HFFc6 (cell line): ENCODE data around the gene CDH10. TPM values are rescaled to one million over a fixed set of nuclear protein-coding genes. Genes with fewer than 3 reads are reported as not detected.

Source experiments
- DNase-seq: peaks from one replicate; pipeline ENCODE4 v3.0.0-alpha.2; 2018
- H3K27ac Mint-ChIP-seq: 2 replicates; pipeline ENCODE4 v1.8.0; 2020; ENCODE audit warnings: mild to moderate bottlenecking, mixed read lengths
- H3K27me3 Mint-ChIP-seq: 2 replicates; pipeline ENCODE4 v1.8.0; 2021; ENCODE audit warnings: mild to moderate bottlenecking, moderate library complexity, mixed read lengths; ENCODE audit not compliant: insufficient read depth
- H3K36me3 Mint-ChIP-seq: 2 replicates; pipeline ENCODE4 v1.8.0; 2021; ENCODE audit warnings: low read depth, mixed read lengths
- H3K4me1 Mint-ChIP-seq: 2 replicates; pipeline ENCODE4 v1.8.0; 2020; ENCODE audit warnings: low read depth, mixed read lengths
- H3K4me3 Mint-ChIP-seq: 2 replicates; pipeline ENCODE4 v1.8.0; 2020; ENCODE audit warnings: mild to moderate bottlenecking, moderate library complexity, mixed read lengths
- H3K9me3 Mint-ChIP-seq: 2 replicates; pipeline ENCODE4 v1.8.0; 2020; ENCODE audit warnings: mild to moderate bottlenecking, mixed read lengths
- total RNA-seq, 6 experiments: library from RNA; stranded (reverse); fragmentation: NEBNext Ultra II Directional; extraction: Animal tissue kit (Norgen Biotek cat#: 25700); gene quantifications; 2 replicates in 1 of 6; 3 replicates in 5 of 6; pipeline ENCODE4 v1.2.3, GENCODE V29; 2021
- TF ChIP-seq, protein P1 (sequence below): fragments of 200-600 bp; sonication (generic); IDR thresholded peaks from 2 replicates; pipeline ENCODE4 v1.5.0; 2021; ENCODE audit warnings: antibody characterized with exemption, mild to moderate bottlenecking

Gene CDH10
- total RNA-seq, 6 experiments from 2014 or later = 0.10 to 0.71 (median 0.17) TPM

GRCh38 chr5:24497591-24498157 is 147.1 kb downstream of the CDH10 start:
- DNase-seq = no peak
- H3K27me3 Mint-ChIP-seq = no peaks in the 10 kb centered on the region; the same call in 1 of the 2 replicates
- no peaks in the 10 kb centered on the region for H3K4me1 Mint-ChIP-seq
- H3K27ac Mint-ChIP-seq = no peak overlapping the region
- H3K4me3 Mint-ChIP-seq = no peak overlapping the region
- H3K36me3 Mint-ChIP-seq = no peaks in the 10 kb centered on the region; the same call in 1 of the 2 replicates
- TF ChIP-seq, protein P1, sequence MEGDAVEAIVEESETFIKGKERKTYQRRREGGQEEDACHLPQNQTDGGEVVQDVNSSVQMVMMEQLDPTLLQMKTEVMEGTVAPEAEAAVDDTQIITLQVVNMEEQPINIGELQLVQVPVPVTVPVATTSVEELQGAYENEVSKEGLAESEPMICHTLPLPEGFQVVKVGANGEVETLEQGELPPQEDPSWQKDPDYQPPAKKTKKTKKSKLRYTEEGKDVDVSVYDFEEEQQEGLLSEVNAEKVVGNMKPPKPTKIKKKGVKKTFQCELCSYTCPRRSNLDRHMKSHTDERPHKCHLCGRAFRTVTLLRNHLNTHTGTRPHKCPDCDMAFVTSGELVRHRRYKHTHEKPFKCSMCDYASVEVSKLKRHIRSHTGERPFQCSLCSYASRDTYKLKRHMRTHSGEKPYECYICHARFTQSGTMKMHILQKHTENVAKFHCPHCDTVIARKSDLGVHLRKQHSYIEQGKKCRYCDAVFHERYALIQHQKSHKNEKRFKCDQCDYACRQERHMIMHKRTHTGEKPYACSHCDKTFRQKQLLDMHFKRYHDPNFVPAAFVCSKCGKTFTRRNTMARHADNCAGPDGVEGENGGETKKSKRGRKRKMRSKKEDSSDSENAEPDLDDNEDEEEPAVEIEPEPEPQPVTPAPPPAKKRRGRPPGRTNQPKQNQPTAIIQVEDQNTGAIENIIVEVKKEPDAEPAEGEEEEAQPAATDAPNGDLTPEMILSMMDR = no peak
- peaks cover 19% of the 10 kb centered on the region for H3K9me3 Mint-ChIP-seq

DNA sequence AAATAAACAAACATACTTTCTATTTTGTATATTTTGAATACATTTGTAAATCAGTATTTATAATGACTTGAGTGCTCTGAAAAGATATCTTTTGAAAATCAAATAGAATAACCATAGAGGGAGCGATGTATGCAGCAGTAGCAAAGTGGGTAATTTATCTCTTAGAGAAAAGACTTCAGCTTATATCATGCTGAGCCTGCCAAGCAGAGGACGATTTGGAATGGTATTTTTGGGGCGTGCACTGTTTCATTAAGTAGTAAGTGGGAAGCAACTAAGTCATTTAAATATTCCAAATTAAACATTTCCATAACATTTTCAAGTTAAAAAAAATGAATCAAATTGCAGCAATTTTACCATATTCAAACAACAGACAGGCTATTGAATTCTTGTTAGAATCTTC is 147.6 kb downstream of the CDH10 start:
- H3K4me1 Mint-ChIP-seq = no peaks in the 10 kb centered on the region
- H3K9me3 Mint-ChIP-seq = peaks cover 14% of the 10 kb centered on the region
- no peak overlapping the region for H3K4me3 Mint-ChIP-seq
- no peak for DNase-seq
- TF ChIP-seq, protein P1 = no peak
- H3K27ac Mint-ChIP-seq = no peak overlapping the region
- H3K27me3 Mint-ChIP-seq = no peaks in the 10 kb centered on the region; the same call in 1 of the 2 replicates
- H3K36me3 Mint-ChIP-seq = no peaks in the 10 kb centered on the region; the same call in 1 of the 2 replicates

- no peaks in the 10 kb centered on the region for H3K4me1 Mint-ChIP-seq
- H3K27ac Mint-ChIP-seq = no peak overlapping the region
- H3K27me3 Mint-ChIP-seq = no peaks in the 10 kb centered on the region; the same call in 1 of the 2 replicates
- H3K36me3 Mint-ChIP-seq = no peaks in the 10 kb centered on the region; the same call in 1 of the 2 replicates
- TF ChIP-seq, protein P1 = no peak
- H3K4me3 Mint-ChIP-seq = no peak overlapping the region
- peaks cover 11% of the 10 kb centered on the region for H3K9me3 Mint-ChIP-seq
- no peak for DNase-seq
Observed at GRCh38 chr5:24496268-24496667, 148.5 kb downstream of the CDH10 start.

GRCh38 chr5:24492229-24492628 is 152.5 kb downstream of the CDH10 start:
- H3K4me3 Mint-ChIP-seq = no peak overlapping the region
- H3K36me3 Mint-ChIP-seq = no peaks in the 10 kb centered on the region; the same call in 1 of the 2 replicates
- H3K4me1 Mint-ChIP-seq = no peaks in the 10 kb centered on the region
- H3K27ac Mint-ChIP-seq = no peak overlapping the region
- TF ChIP-seq, protein P1 = no peak
- H3K9me3 Mint-ChIP-seq = peaks cover 13% of the 10 kb centered on the region; the same call in 1 of the 2 replicates
- H3K27me3 Mint-ChIP-seq = no peaks in the 10 kb centered on the region
- DNase-seq = no peak

GRCh38 chr5:24491490-24491889 is 153.3 kb downstream of the CDH10 start:
- Mint-ChIP-seq H3K4me3 (no peak overlapping the region), H3K27me3 (no peaks in the 10 kb centered on the region), H3K27ac (no peak overlapping the region), H3K4me1 (no peaks in the 10 kb centered on the region), H3K36me3 (no peaks in the 10 kb centered on the region), H3K9me3 (peaks cover 9% of the 10 kb centered on the region; the same call in 1 of the 2 replicates)
- TF ChIP-seq, protein P1 = no peak
- no peak for DNase-seq
